DMS114 treated with DMSO at 0.1 percent for 48 hours (cell line): ENCODE data around the gene SVIL.
"Not testable (repeated sequence)": the region's sequence is repeated elsewhere in the genome, so short reads cannot be mapped to it uniquely, and the experiment has no call there.

Source experiments
- DNase-seq: peaks from one replicate; lab custom pipeline; 2025; ENCODE audit not compliant: unreplicated experiment; lab: John Stamatoyannopoulos, UW

SVIL gene

DNA sequence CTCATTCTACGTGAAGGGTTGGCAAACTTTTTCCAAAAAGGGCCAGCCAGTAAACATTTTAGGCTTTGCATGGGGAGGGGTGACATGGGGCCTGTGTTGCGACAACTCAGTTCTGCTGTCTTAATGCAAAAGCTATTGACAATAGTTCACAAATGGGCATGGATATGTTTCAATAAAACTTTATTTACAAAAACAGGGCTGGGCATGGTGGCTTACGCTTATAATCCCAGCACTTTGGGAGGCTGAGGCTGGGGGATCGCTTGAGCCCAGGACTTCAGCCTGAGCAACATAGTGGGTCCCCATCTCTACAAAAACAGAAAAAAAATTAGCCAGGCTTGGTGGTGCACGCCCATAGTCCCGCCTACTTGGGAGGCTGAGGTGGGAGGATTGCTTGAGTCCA, 141.1 kb downstream of the SVIL start:
- DNase-seq, result no peak

DNA sequence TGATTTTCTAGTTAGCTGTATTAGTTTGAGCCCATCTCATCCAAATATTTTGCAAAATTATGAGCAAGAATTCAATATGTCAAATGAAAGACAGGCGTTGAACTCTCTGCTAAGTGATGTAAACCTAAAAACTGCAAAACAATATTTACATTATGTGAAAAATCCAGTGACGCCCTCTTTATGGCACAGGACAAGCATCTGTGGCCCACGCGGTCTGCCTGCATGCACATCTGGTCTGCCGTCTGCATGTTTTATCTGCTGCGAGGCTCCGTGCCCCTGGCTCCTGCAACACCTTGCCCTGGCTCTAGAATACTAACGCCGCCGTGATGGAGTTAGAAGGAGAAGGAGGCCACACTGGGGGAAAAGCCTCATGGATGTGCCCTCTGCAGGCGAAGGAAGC, 142.0 kb downstream of the SVIL start:
- no peak for DNase-seq

DNA sequence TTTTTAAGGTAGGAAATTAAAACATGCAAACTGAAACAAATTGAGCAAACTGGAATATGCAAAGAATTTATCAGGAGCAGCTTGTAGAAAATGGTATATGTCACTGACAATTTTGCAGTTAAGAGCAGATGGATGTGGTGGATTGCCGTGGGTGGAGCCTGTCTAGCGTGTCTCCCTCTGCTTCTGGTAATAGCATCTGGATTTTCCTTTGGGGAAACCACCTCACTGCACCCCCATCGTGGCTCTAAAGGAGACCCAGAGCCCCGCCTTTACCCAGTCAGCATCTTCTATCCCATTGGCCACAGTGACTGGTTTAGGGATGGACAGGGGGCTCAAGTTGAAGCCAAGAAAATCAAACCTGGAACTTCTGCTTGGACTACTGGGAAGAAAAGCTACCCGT, 142.9 kb downstream of the SVIL start:
- DNase-seq, result no peak

- not testable (repeated sequence) for DNase-seq
These were observed 143.9 kb downstream of the SVIL start for GRCh38 chr10:29490781-29491280.

GRCh38 chr10:29488471-29488870, 146.3 kb downstream of the SVIL start:
- DNase-seq, result not testable (repeated sequence)

DNA sequence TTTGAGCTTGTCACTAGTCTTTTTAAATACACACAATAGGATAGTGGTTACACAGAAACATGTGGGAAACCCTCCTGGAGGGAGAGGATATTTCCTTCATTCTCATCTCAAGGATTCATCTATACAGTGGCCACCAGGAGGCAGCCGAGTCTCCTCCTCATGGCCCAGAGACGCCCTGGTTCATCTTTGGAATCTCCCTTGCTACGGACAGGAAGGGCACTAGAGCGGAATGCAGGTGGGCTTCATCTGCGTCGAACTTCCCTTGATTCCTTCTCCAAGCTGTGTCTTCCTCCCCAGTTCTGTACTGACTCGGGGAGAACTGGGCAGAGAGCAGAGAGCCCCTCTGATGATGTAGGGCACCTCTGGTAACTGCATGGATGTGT, 146.9 kb downstream of the SVIL start:
- DNase-seq, result not testable (repeated sequence)

DNA sequence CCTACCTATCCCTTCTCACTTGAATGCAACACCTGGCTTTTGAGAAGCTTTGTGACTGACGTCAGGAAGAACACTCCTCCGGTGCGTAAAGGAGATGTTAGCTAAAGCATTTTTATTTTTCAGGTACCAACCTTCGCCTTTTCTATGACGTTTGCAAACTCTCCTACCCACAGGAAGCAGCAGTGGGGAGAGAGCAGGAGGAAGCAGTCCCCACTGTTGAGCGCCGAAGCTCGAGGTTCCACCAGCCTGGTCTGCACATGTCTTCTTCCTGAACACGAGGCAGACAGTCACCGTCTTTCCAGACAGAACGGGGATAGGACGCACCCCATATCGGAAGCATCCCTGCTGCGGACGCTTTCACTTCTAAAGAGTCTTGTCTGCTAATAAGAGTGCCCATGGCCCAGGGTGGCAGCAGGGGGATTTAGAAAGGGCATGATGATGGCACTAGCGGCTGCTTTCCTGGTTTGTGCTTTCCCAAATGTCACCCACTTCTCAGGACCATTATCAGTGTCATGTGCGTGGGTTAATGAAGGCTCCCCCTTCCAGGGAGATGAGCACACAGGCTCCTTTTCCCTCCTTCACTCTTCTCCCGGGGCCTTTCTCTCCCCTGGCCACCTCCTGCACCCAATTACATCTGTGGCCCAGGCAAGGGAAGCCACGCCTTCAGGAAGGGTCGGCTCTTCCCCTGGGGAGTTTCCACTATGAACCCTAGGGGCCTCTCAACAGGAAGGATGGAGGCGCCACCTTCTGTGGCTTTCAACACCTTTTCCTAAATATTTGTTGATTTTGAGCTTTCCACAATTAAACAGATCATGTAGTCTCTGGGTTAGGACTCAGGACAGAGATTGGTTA, 147.5 kb downstream of the SVIL start:
- not testable (repeated sequence) for DNase-seq

GRCh38 chr10:29486433-29486832, 148.3 kb downstream of the SVIL start:
- DNase-seq, result no peak

DNA sequence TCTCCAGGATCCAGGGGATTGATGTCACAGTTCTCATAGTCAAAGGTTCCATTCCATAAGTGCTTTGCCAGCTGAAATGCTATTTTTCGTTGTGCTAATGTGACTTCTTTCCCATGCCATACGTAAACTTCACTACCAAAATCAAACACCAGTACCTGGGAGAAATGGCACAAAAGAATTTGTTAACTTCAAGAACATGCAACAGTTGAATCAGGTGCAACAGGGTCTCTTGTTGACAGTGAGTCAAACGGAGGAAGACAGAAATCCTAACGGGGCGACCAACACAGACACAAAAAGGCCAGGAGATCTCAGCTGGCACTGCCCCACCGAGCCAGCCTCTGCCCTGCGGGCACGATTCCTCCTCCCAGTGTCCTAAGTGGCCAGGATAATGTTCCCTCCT, 150.1 kb downstream of the SVIL start:
- DNase-seq, result not testable (repeated sequence)

DNA sequence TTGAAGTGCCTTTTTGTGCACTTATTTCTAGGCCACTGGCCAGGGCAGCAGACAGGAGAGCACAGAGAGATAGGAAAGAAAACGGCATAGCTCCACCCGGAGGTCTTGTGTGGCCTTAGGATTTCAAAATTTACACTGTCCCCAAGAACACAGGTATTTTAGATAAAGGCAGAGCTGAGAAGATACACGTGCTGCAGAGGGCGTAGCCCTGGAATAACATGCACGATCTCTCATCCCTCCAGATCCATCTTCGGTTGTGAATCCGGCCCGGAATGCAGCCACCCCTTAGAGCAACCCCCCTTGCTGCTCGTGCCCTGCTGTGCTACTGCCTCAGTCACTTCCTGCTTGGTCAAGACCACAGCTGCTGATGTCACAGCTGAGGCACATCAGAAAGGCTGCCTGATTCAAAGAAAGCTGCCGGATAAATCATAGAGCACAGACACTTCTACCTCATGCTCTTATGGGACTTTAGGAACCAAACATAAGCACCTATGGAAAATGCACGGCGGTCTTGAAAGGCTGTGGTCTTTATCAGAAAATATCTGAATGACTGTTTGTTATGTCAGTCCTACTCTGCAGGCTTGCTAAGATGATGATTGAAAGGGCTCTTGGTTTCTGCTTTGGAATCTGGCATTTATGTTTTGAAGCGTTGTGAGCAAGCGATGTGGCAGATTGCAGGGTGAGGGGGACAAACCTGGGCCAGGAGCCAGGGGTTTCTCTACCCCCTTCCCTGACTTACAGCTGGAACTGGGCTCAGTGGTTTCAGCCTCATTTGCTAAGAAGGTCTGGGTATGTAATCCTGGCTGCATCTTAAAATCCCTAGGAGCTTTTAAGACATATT, 152.0 kb downstream of the SVIL start:
- DNase-seq, result no peak

DNA sequence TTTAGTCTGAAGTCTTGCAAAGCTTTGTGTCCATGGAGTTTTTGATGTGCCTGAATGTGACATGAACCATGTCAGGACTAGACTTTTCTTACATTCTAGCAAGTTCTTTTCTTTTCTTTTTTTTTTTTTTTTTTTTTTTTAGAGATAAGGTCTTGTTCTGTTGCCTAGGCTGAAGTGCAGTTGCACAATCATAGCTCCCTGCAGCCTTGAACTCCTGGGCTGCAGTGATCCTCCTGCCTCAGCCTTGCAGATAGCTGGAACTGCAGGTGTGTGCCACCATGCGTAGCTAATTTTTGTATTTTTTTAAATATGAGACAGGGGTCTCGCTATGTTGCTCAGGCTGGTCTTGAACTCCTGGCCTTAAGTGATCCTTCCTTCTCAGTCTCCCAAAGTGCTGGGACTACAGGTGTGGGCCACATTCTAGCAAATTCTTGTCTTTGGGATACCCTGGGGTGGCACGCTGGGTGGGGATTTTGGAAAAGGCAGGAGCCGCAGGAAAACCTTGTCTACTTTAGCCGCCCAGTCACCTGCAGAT, 152.8 kb downstream of the SVIL start:
- no peak for DNase-seq

- no peak for DNase-seq
These were observed 154.5 kb downstream of the SVIL start for GRCh38 chr10:29479981-29480954.

DNA sequence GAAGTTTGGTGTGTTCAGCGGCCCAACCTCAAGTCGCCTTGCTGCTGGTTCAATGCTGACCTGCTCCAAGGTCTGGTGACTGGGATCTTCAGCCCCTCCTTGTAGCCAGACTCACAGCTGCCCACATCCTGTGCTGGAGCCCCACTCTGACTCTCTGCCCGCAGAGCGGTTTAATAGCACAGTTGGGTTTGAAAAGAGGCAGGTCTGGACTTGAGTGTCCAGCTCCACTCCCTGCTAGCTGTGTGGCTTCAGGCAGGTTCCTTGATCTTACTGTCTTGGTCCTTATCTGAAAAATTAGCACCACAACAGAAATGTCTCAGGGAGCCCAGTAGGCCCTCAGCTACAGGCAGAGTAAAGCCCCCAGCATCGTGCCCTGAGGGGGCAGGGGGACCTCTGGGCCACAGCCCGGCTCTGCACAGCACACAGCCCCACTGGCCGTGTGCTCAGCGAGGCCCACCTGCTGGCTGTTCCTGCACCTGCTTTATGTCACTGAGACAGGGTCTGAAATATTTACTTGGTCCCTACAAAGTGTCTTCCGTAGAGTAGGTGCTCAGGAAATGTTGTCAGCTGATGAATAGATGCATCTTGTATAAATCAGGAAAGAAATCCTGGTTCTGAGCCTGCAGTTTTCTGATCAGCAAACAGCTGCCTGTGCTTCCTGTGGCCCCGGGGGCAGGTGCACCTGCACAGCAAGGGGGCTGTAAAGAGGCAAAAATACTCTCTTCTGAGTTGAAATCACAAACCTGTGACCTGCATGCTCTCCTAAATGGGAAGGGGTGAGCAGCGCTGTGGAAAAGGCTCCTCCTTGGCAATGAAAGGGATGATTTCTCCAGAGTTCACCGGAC, 155.5 kb downstream of the SVIL start:
- DNase-seq, result no peak

GRCh38 chr10:29473406-29474100, 161.2 kb downstream of the SVIL start:
- DNase-seq, result no peak

DNA sequence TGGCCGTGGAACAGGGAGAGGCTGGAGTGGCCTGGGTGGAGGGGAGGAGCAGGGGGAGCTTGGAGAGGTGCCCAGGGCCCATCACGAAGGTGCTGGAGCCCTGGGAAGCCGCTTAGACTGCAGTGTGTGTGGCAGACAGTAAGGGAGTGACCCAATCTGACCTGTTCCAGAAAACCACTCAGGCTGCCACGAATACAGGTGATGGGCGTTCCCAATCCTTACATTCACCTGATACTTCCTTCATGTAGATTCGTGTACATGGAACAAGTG, 161.7 kb downstream of the SVIL start:
- DNase-seq, result no peak

- DNase-seq, result no peak
These were observed 162.3 kb downstream of the SVIL start for GRCh38 chr10:29472301-29473086.

- DNase-seq, result no peak
These were observed 163.3 kb downstream of the SVIL start for GRCh38 chr10:29471544-29471859.

GRCh38 chr10:29470843-29471543, 163.8 kb downstream of the SVIL start:
- DNase-seq, result no peak
